ENCODE data around the gene RGS12. TPM values are rescaled to one million over a fixed set of nuclear protein-coding genes. Genes with fewer than 3 reads are reported as not detected.

Gene RGS12
- total RNA-seq, 1 donor from 2014 or later, result 47.1 TPM

GRCh38 chr4:3280466-3280865 lies 12.4 kb upstream of the RGS12 start:
- no peak for DNase-seq (ENCODE audit: low spot score)

DNA sequence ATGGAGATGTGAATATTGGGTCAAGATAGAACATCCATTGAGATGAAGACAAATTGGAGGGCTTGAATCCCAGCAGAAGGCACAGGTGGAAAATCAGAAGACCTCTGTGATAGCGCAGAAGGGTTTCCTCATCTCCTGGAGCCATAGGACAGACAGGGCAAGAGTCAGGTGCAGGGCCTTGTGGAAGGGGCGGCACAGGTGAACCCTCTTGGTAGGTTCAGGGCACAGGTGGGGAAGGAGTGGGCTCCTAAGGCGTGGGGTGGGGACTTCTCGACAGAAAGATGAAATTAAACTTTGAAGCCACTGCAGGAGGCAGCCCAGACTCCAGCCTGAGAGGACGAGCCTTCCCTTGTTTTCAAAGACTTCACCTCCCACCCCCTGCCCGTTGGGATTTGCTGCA lies 9.3 kb upstream of the RGS12 start:
- DNase-seq (ENCODE audit: low spot score), result no peak

DNA sequence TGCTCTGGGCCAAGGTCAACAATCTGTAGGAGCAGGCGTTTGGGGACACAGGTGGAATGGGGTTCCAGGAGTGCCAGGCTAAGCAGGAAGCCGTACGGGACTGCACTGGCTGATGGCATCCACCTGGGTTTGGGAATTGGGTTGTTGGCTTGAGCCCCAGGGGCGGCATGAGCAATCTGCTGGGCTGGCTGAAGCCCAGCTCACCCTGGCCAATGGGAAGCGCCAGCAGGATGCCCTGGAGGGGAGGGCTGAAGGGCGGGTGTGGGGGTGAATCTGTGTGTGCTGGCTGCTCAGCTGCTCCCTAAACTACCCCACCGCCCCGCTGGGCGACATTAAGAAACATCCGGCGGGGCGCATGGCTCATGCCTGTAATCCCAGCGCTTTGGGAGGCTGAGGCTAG lies 8.9 kb upstream of the RGS12 start:
- DNase-seq (ENCODE audit: low spot score), result no peak

- no peak for DNase-seq (ENCODE audit: low spot score)
Observed at GRCh38 chr4:3284734-3285557, 7.9 kb upstream of the RGS12 start.

DNA sequence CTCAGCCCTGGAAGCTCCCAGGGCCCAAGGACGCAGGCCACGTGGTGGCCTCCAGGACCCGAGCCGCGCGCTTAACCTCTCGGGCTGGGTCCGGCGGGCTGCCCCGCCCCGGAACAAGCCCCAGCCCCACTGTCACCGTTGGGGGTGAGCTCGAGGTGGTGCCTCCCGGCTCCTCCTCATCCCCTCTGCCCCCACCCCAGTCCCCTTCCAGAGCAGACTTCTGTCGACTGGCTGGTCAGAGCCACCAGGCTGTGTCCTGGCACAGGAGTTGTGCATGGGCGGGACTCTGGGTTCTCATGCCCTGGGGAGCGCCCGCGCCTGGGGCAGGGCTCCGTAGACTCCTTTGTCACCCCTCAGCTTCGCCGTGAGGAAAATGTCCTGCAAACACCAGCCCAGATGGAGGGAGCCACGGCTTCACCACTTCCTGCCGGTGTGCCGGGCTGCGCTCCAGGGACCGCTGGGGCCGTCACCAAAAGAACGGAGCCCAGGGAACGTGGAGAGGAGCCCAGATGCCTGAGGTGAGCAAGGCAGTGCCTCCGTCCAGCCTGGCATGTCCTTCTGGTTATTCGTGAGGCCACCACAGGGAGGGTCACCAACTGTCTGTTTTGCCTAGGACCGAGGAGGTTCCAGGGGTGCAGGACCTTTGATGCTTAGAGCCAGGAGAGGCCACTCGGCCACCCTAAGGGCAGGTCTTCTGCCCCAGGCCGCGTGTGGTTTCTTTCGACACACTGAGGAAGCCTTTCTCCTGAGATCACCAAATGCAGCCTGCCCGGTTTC lies 7.1 kb upstream of the RGS12 start:
- no peak for DNase-seq (ENCODE audit: low spot score)

DNA sequence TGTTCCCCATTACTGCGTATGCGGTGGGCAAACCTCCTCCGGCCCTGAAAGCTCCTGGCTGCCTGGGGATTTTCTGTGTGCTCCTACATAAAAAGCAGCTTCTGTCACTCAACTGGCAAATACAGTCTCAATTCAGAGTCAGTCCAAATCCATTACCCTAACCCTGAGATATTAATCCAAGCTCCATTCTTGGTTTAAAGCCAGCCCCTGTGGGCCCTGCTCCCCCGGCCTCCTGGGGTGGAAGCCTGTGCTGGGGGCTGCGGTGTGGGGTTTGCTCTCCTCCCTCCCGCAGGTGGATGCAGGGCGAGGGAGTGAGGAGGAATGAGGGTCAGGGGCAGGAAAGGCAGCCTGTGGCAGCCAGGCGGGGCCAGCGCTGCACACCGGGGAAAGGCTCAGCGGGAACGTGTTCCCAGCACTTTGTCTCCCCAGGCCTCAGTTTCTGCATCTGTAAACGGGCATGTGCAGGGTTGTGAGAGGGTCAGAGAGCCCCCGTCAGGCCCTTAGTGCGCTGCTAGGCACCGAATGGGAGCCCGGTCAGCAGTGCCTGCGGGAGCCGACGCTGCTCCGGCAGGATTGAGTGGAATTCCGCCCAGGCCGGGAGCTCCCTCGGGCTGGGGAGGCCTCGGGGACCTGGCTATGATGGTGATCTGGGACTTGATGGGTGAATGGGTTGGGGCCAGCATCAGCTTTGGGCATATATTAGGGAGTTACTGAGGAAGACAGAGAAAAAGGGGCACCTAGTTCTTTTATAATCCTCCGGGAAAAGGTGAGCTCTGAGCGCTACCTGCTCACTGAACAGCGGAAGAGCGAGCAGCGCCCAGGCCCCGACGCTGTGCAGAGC lies 6.3 kb upstream of the RGS12 start:
- no peak for DNase-seq (ENCODE audit: low spot score)

- DNase-seq (ENCODE audit: low spot score), result no peak
Observed at GRCh38 chr4:3287271-3287971, 5.4 kb upstream of the RGS12 start.

DNA sequence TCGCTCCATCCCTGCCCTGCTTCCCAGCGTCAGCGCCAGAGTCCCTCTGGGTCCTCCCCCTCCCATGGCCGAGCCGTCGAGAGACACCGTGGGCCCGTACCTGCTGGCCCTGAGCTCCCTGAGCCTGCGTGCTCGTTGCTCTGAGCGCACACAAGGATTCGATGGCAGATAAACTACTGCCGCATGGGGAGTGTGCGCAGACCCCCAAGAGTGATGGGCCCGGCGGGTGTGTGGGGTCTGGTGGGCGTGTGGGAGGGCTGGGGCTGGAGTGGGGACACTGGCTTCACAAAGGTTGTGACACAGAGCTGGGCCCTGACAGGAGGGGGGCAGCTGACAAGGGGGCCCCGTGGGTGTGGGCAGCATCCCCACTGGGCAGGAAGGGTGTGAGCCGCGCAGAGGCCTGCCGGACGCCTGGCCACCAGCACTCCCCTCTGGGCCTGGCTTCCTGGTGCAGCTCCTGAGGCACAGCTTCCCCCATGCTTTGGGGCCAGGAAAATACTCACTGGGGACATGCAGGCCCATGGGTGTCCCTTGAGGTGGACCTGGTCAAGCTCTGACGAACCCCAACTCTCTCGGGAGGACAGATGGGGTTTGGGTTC lies 4.8 kb upstream of the RGS12 start:
- no peak for DNase-seq (ENCODE audit: low spot score)

- DNase-seq (ENCODE audit: low spot score), result no peak
Observed at GRCh38 chr4:3288571-3289094, 4.2 kb upstream of the RGS12 start.

- DNase-seq (ENCODE audit: low spot score), result no peak
Observed at GRCh38 chr4:3290476-3290875, 2.3 kb upstream of the RGS12 start.

GRCh38 chr4:3290889-3291321 lies 1.9 kb upstream of the RGS12 start:
- no peak for DNase-seq (ENCODE audit: low spot score)

DNA sequence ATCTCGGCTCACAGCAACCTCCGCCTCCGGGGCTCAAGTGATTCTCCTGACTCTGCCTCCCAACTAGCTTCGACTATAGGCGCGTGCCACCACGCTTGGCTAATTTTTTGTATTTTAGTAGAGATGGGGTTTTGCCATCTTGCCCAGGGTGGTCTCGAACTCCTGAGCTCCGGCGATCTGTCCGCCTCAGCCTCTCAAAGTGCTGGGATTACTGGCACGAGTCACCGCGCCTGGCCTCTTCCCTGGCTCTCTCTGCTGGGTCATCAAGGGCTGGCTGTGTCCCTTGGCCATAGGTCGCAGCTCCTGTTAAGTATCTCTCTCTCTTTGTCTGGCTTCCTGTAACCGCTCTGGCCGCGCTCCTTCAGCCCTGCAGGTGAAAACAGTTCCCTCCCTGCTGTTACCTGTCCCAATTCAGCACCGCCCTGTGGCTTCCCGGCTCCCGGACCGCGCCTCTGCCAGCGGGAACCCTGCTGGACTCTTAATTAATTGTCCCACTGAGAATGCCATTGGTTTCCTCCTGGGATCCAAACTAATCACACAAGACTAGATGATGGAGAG lies 1.3 kb upstream of the RGS12 start:
- DNase-seq (ENCODE audit: low spot score), result peak; percentile 31

DNA sequence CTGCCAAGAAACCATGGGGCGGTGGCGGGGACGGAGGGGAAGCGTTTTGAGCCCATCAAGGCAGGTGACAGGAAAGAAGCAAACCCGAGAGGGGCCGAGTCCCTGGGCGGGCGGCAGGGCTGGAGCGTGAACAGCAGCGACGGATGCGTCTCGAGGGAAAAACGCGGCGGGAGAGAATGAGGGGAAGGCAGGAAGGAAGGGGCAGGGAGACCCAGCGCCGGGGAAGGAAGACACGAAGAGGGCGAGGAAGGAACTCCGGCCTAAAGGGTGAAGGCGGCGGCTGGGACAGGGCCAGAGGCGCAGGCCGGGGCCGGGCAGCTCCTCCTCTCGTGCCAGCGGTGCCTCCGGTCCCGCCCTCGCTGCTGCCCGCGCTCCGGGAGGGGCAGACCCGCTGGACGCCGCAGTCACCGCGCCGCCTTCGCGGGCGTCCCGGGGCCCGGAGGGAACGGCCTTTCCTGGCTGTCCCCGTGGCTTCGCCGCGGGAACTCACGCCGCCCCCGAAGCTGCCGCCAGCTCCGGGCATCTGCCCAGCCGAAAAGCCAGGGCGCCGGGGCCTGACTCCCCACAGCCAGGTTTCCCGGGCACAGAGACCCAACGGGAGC lies 751 bp upstream of the RGS12 start:
- peak; percentile 56 for DNase-seq (ENCODE audit: low spot score)

DNA sequence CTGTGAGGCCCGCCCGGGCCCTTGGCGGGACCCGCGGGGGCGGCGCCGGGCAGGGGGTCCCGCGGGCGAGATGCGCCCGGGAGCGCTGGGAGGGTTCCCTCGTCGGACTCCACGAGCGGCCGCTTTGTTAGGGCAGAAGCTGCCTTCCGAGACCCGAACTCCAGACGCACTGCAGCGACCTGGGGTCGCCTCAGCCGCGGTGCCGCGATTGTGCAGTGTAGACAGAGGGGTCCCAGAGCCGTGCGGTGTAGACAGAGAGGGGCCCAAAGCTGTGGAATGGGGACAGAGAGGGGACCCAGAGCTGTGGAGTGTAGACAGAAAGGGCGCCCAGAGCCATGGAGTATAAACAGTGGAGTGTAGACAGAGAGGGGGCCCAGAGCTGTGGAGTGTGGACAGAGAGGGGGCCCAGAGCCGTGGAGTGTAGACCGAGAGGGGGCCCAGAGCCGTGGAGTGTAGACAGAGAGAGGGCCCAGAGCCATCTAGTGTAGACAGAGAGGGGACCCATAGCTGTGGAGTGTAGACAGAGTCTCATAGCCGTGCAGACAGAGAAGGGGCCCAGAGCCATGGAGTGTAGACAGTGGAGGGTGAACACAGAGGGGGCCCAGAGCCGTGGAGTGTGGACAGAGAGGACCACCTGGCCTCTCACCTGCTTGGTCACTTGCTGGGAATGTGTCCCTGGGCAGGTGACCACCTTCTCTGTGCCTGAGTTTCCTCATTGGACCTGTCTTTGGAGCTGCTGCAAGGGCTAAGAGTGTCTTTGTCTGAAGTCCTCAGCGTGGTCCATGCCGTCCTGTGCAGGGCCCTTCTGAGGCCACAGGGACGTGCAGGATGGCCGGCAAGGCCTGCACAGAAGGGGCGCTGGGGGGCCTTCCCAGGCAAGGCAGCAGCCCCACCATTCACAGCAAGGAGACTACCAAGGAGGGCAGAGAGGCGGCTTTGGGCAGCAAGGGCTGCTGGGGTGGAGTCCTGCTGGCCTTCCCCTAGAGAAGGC lies 875 bp downstream of the RGS12 start:
- DNase-seq (ENCODE audit: low spot score), result no peak

DNA sequence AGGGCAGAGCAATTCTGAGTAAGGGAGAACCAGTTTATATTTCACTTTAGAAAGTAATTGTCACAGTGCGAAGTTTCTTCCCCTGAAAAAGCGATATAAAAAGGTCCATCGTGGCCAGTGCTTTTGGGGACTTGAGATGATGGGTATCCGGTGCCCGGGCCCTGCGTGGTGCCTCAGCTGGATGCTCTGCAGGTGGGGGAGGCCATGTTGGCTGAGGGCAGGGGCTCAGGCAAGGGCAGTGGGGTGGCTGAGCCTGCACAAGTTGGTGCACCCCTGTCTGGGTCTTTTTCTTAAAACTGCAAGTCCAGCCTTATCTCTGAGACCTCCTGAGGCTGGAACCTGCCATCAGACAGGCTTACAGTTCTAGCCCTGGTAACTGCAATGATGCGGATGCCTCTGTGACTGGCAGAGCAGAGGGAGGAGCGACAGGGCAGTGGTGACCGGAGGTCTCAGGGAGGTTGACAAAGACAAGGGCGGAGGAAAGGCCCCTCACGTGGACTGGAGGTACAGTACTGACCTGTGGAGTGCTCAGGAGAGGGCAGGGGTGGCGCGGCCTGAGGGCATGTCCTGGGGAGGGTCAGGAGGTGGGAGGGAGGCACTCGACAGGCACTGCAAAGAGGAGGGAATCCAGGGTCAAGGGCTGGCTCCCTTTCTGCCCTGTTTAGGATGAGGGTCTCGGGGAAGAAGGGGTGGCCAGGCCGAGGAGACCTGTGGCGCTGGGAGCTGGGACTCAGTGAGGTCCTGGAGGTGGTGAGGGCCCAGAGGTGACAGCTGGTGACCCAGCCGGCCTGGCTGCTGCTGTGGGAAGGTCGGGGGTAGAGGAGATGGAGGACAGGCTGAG lies 1.8 kb downstream of the RGS12 start:
- no peak for DNase-seq (ENCODE audit: low spot score)

GRCh38 chr4:3295837-3296624 lies 3.2 kb downstream of the RGS12 start:
- no peak for DNase-seq (ENCODE audit: low spot score)

DNA sequence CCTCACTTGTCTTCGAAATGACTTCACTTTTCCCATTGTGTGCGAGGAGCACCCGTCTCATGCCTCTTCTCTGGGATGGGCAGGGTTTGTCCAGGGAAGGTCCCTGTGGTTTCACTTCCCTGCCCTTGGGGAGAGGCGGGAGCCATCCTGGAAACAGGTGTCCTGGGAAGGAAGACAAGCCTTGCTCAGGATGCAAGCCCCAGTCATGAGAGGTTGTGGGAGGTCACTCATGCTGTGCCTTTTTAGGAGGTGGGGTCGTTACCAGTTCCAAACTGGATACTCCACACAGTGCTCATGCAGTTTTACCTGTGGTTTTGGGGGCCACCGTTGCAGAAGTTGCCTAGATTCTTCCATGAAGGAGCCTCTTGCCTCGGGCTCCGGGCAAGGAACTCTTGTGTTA lies 3.8 kb downstream of the RGS12 start:
- no peak for DNase-seq (ENCODE audit: low spot score)

Data from mucosa of gallbladder (tissue), 1 donor.